GM12878 (cell line): ENCODE results near the gene LHFPL3.

Source experiments
- EED ChIP-seq: sonication (generic); IDR thresholded peaks from 2 replicates; pipeline ENCODE4 v1.6.1; 2016; ENCODE audit warnings: antibody characterized with exemption, low read depth
- GATAD2B ChIP-seq: fragments of 450-650 bp; conservative IDR thresholded peaks from 2 replicates; pipeline ENCODE4 v1.6.1; 2017; ENCODE audit warnings: low read depth, mild to moderate bottlenecking, moderate library complexity
- SP1 ChIP-seq: IDR thresholded peaks from one replicate; pipeline ENCODE4 v1.6.1; 2011; ENCODE audit warnings: low read depth, low read length
- TF ChIP-seq, protein P1 (sequence below), 3 experiments: IDR thresholded peaks in 2 of 3; conservative IDR thresholded peaks in 1 of 3; 2 replicates each; pipeline ENCODE4 v1.5.1; 2011; ENCODE audit warnings: low read depth in 3 of 3, low read length in 3 of 3, mild to moderate bottlenecking in 3 of 3, control low read depth in 2 of 3, moderate library complexity in 2 of 3, inconsistent platforms in 1 of 3, mixed read lengths in 1 of 3; ENCODE audit not compliant: control insufficient read depth in 2 of 3, insufficient read depth in 1 of 3; ENCODE audit errors: extremely low read depth in 1 of 3

GRCh38 chr7:104603957-104604356 lies 275.6 kb downstream of the LHFPL3 start:
- TF ChIP-seq, protein P1, sequence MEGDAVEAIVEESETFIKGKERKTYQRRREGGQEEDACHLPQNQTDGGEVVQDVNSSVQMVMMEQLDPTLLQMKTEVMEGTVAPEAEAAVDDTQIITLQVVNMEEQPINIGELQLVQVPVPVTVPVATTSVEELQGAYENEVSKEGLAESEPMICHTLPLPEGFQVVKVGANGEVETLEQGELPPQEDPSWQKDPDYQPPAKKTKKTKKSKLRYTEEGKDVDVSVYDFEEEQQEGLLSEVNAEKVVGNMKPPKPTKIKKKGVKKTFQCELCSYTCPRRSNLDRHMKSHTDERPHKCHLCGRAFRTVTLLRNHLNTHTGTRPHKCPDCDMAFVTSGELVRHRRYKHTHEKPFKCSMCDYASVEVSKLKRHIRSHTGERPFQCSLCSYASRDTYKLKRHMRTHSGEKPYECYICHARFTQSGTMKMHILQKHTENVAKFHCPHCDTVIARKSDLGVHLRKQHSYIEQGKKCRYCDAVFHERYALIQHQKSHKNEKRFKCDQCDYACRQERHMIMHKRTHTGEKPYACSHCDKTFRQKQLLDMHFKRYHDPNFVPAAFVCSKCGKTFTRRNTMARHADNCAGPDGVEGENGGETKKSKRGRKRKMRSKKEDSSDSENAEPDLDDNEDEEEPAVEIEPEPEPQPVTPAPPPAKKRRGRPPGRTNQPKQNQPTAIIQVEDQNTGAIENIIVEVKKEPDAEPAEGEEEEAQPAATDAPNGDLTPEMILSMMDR (IDR thresholded peaks at IDR 0.05 in 2 of 3, conservative IDR thresholded peaks at IDR 0.05 in 1 of 3; ENCODE audit: control insufficient read depth in 2 of 3, extremely low read depth in 1 of 3, insufficient read depth in 1 of 3, low read depth in 3 of 3, low read length in 3 of 3) = no peak
- no peak for TF ChIP-seq EED
- TF ChIP-seq SP1 = no peak
- TF ChIP-seq GATAD2B = no peak
